ENCODE data around the gene GPRC5D.

Gene GPRC5D

GRCh38 chr12:12908252-12908651, 43.7 kb downstream of the GPRC5D start:
- DNase-seq (ENCODE audit: low read depth, low spot score), result no peak

- no peak for DNase-seq (ENCODE audit: low read depth, low spot score)
These were observed 44.4 kb downstream of the GPRC5D start for GRCh38 chr12:12907552-12907951.

GRCh38 chr12:12903642-12904609, 48.0 kb downstream of the GPRC5D start:
- DNase-seq (ENCODE audit: low read depth, low spot score), result no peak

GRCh38 chr12:12902036-12902435, 49.9 kb downstream of the GPRC5D start:
- DNase-seq (ENCODE audit: low read depth, low spot score), result no peak

GRCh38 chr12:12901158-12901791, 50.7 kb downstream of the GPRC5D start:
- no peak for DNase-seq (ENCODE audit: low read depth, low spot score)

- no peak for DNase-seq (ENCODE audit: low read depth, low spot score)
These were observed 51.2 kb downstream of the GPRC5D start for GRCh38 chr12:12900786-12901157.

- DNase-seq (ENCODE audit: low read depth, low spot score), result peak; percentile 73
These were observed 52.2 kb downstream of the GPRC5D start for GRCh38 chr12:12899530-12900380.

- no peak for DNase-seq (ENCODE audit: low read depth, low spot score)
These were observed 53.0 kb downstream of the GPRC5D start for GRCh38 chr12:12898911-12899511.

GRCh38 chr12:12898136-12898717, 53.7 kb downstream of the GPRC5D start:
- DNase-seq (ENCODE audit: low read depth, low spot score), result no peak

- no peak for DNase-seq (ENCODE audit: low read depth, low spot score)
These were observed 54.7 kb downstream of the GPRC5D start for GRCh38 chr12:12897302-12897701.

GRCh38 chr12:12896260-12896659, 55.7 kb downstream of the GPRC5D start:
- no peak for DNase-seq (ENCODE audit: low read depth, low spot score)

GRCh38 chr12:12893438-12893837, 58.5 kb downstream of the GPRC5D start:
- no peak for DNase-seq (ENCODE audit: low read depth, low spot score)

- no peak for DNase-seq (ENCODE audit: low read depth, low spot score)
These were observed 59.3 kb downstream of the GPRC5D start for GRCh38 chr12:12892681-12893141.

- DNase-seq (ENCODE audit: low read depth, low spot score), result no peak
These were observed 60.1 kb downstream of the GPRC5D start for GRCh38 chr12:12891881-12892355.

- DNase-seq (ENCODE audit: low read depth, low spot score), result peak; percentile 93
These were observed 60.7 kb downstream of the GPRC5D start, which contains the start of gene GPRC5A for GRCh38 chr12:12891080-12891880. TSS of gene GPRC5A (plus strand) at chr12:12891562. CDS start at chr12:12908250, 16,688 bp downstream.
